HG03097 (cell line): ENCODE results near the gene TRIM47.
"Not testable (repeated sequence)": the region's sequence is repeated elsewhere in the genome, so short reads cannot be mapped to it uniquely, and the experiment has no call there.

Experiments used
- ATAC-seq: cut with Tn5 transposase; IDR thresholded peaks from one replicate; pipeline ENCODE4 v1.9.1; 2021; ENCODE audit not compliant: unreplicated experiment, low FRiP score

The TRIM47 gene

GRCh38 chr17:75872434-75873351 lies 5.7 kb downstream of the TRIM47 start:
- ATAC-seq: no peak

GRCh38 chr17:75870228-75870627 lies 8.2 kb downstream of the TRIM47 start:
- not testable (repeated sequence) for ATAC-seq

- no peak for ATAC-seq
These were observed 8.9 kb downstream of the TRIM47 start for GRCh38 chr17:75869282-75870141.

- not testable (repeated sequence) for ATAC-seq
These were observed 9.6 kb downstream of the TRIM47 start for GRCh38 chr17:75868730-75869281.

GRCh38 chr17:75865404-75866188 lies 12.8 kb downstream of the TRIM47 start:
- ATAC-seq: not testable (repeated sequence)

GRCh38 chr17:75864887-75865286 lies 13.5 kb downstream of the TRIM47 start:
- ATAC-seq: not testable (repeated sequence)

- peak; percentile 82 for ATAC-seq
These were observed 13.9 kb downstream of the TRIM47 start for GRCh38 chr17:75864448-75864871.

- no peak for ATAC-seq
These were observed 16.5 kb downstream of the TRIM47 start for GRCh38 chr17:75861927-75862317.

GRCh38 chr17:75859358-75859757 lies 19.0 kb downstream of the TRIM47 start:
- not testable (repeated sequence) for ATAC-seq

GRCh38 chr17:75856062-75856756 lies 22.2 kb downstream of the TRIM47 start:
- peak; percentile 4 for ATAC-seq

- peak; percentile 87 for ATAC-seq
These were observed 22.9 kb downstream of the TRIM47 start, which contains the start of gene WBP2 for GRCh38 chr17:75855310-75856061. WBP2 (minus strand) TSS chr17:75855335; CDS start chr17:75855297, 38 bp downstream.

- ATAC-seq: no peak
These were observed 23.5 kb downstream of the TRIM47 start for GRCh38 chr17:75854881-75855309.

- no peak for ATAC-seq
These were observed 24.2 kb downstream of the TRIM47 start for GRCh38 chr17:75854101-75854748.

- no peak for ATAC-seq
These were observed 24.9 kb downstream of the TRIM47 start for GRCh38 chr17:75853433-75853832.

- not testable (repeated sequence) for ATAC-seq
These were observed 26.7 kb downstream of the TRIM47 start for GRCh38 chr17:75851693-75851991.

GRCh38 chr17:75850928-75851692 lies 27.3 kb downstream of the TRIM47 start:
- ATAC-seq: no peak

GRCh38 chr17:75849724-75850123 lies 28.7 kb downstream of the TRIM47 start:
- no peak for ATAC-seq

GRCh38 chr17:75849279-75849646 lies 29.1 kb downstream of the TRIM47 start:
- ATAC-seq: no peak
